ENCODE measurements around the gene PGA4.

GRCh38 chr11:61174273-61174672 lies 47.9 kb upstream of the PGA4 start:
- TF ChIP-seq CTCF (IDR thresholded peaks at IDR 0.05) (no peak), ZFX (IDR thresholded peaks at IDR 0.05; ENCODE audit: borderline replicate concordance) (no peak)
